GM12891 (cell line): Measurements from ENCODE around the gene MAGEF1.

Experiments used
- POLR2A ChIP-seq: IDR thresholded peaks from 2 replicates; pipeline ENCODE4 v1.6.1; 2011; ENCODE audit warnings: low read depth, low read length, control low read depth
- POLR2AphosphoS5 ChIP-seq: IDR thresholded peaks from 2 replicates; pipeline ENCODE4 v1.6.1; 2011; ENCODE audit warnings: low read depth, low read length, control low read depth
- TAF1 ChIP-seq: IDR thresholded peaks from 2 replicates; pipeline ENCODE4 v1.6.1; 2011; ENCODE audit warnings: low read depth, low read length, control low read depth

DNA sequence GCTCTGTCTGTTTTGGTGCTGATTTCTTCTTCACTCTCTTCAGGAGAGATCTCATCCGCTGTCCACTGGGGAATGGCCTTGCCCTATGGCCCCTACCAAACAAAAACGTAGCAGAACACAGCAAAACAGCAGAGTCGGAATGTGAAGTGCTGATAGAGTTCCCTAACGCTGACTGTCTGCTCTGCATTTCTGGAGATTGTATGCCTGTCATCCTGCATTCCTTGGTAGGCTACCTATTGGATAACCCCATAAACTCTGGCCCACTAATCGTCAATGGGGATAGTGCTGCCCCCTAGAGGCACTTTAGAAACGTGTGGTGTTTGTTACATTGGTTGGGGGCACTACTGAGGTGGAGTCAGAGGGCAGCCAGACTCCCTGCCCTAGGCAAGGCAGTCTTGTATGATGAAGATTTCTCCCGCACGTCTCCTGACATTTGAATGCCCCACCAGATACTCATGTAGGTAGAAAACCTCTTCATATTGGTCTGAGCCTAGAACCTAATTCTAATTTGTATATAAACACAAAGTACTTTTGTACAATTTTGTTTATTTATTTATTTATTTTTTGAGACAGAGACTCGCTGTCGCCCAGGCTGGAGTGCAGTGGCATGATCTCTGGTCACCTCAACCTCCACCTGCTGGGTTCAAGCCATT, 15.6 kb upstream of the MAGEF1 start:
- TF ChIP-seq POLR2A (no peak), POLR2AphosphoS5 (no peak), TAF1 (no peak)
